Stimulated activated CD8-positive, alpha-beta memory T cell treated with anti-CD3 and anti-CD28 coated beads, Interleukin-12 subunit alpha, Interleukin-12 subunit beta, amount 100 ng/mL, for 4 hours (primary cell): Measurements from ENCODE around the gene TMA7.
A peak's percentile ranks its signal among the peaks of the same experiment; 100 is the strongest.
"Not testable (repeated sequence)": the region's sequence is repeated elsewhere in the genome, so short reads cannot be mapped to it uniquely, and the experiment has no call there.

ENCODE experiments used
- DNase-seq: peaks from one replicate; pipeline ENCODE4 v3.0.0-alpha.2; 2020; ENCODE audit warnings: low read depth

The TMA7 gene

GRCh38 chr3:48468329-48468731 lies 28.3 kb downstream of the TMA7 start:
- DNase-seq = no peak

GRCh38 chr3:48469046-48469915 lies 29.2 kb downstream of the TMA7 start:
- no peak for DNase-seq

GRCh38 chr3:48470286-48470685 lies 30.2 kb downstream of the TMA7 start:
- no peak for DNase-seq

GRCh38 chr3:48472673-48472922 lies 32.5 kb downstream of the TMA7 start:
- no peak for DNase-seq

- peak; percentile 81 for DNase-seq
Measured at GRCh38 chr3:48472923-48473616, 33.0 kb downstream of the TMA7 start.

GRCh38 chr3:48473617-48473952 lies 33.5 kb downstream of the TMA7 start:
- DNase-seq = no peak

GRCh38 chr3:48474031-48474430 lies 34.0 kb downstream of the TMA7 start:
- DNase-seq = not testable (repeated sequence)

GRCh38 chr3:48474619-48475018 lies 34.6 kb downstream of the TMA7 start:
- no peak for DNase-seq

GRCh38 chr3:48475188-48475587 lies 35.1 kb downstream of the TMA7 start:
- DNase-seq = no peak

GRCh38 chr3:48476426-48477053 lies 36.5 kb downstream of the TMA7 start:
- no peak for DNase-seq

GRCh38 chr3:48477959-48478520 lies 38.0 kb downstream of the TMA7 start:
- no peak for DNase-seq

- DNase-seq = no peak
Measured at GRCh38 chr3:48478626-48479555, 38.8 kb downstream of the TMA7 start.

GRCh38 chr3:48480891-48481290 lies 40.8 kb downstream of the TMA7 start:
- DNase-seq = not testable (repeated sequence)

GRCh38 chr3:48482822-48483221 lies 42.8 kb downstream of the TMA7 start:
- not testable (repeated sequence) for DNase-seq

- DNase-seq = no peak
Measured at GRCh38 chr3:48486952-48487351, 46.9 kb downstream of the TMA7 start.

- DNase-seq = no peak
Measured at GRCh38 chr3:48492461-48493202, 52.6 kb downstream of the TMA7 start.

GRCh38 chr3:48493203-48493501 lies 53.1 kb downstream of the TMA7 start:
- no peak for DNase-seq
